GM12878 (cell line): ENCODE results near the gene BAZ2B. TPM values are rescaled to one million over a fixed set of nuclear protein-coding genes. Genes with fewer than 3 reads are reported as not detected.

Experiments
- ATAC-seq: fragments of 200-7000 bp; cut with Tn5 transposase; 3 replicates; pipeline ENCODE4 v1.9.1; 2020; ENCODE audit warnings: mild to moderate bottlenecking, moderate library complexity
- BruUV-seq: library from RNA; stranded (reverse); fragments of 400-500 nt; replicated peaks from 2 replicates; lab custom pipeline; 2021; lab: Mats Ljungman, UMichigan
- CTCF ChIA-PET: fragments of 300-600 bp; sonication (Branson Sonifier 250); formaldehyde crosslinking; extraction: SDS; loops from one replicate; lab custom pipeline; 2021; ENCODE audit warnings: inconsistent platforms; lab: Yijun Ruan, JAX
- POLR2A ChIA-PET: fragments of 350-600 bp; formaldehyde crosslinking; extraction: SDS; loops from one replicate; lab custom pipeline; 2021; ENCODE audit warnings: inconsistent platforms; lab: Charles Lee
- RAD21 ChIA-PET: fragments of 300-600 bp; sonication (Branson Sonifier 250); formaldehyde crosslinking; loops from one replicate; lab custom pipeline; 2023; ENCODE audit warnings: antibody characterized with exemption; ENCODE audit not compliant: unreplicated experiment; lab: Charles Lee
- SMC1A ChIA-PET: fragments of 300-600 bp; sonication (Branson Sonifier 250); formaldehyde crosslinking; loops from one replicate; lab custom pipeline; 2023; ENCODE audit not compliant: unreplicated experiment, uncharacterized antibody; lab: Charles Lee
- DNase-seq: peaks from one replicate; pipeline ENCODE4 v3.0.0-alpha.2; 2011; ENCODE audit warnings: low read depth, low spot score
- FAIRE-seq: peaks from 3 replicates; lab custom pipeline; 2011; peaks lifted over from hg19 to GRCh38; lab: Jason Lieb, UNC
- H2AFZ ChIP-seq: 2 replicates; pipeline ENCODE4 v1.6.0; 2011; ENCODE audit warnings: low read depth, low read length, control low read depth; ENCODE audit not compliant: control insufficient read depth
- H3K27ac ChIP-seq: 2 replicates; pipeline ENCODE4 v1.5.1; 2011; ENCODE audit warnings: control low read depth; ENCODE audit not compliant: control insufficient read depth, insufficient read depth
- H3K27me3 ChIP-seq, 2 experiments: replicated peaks in 1 of 2; 2 replicates each; pipeline versions ENCODE4 v1.6.0 to v1.6.1; 2011; ENCODE audit warnings: low read length in 1 of 2; ENCODE audit not compliant: control insufficient read depth in 2 of 2, insufficient read depth in 2 of 2
- H3K36me3 ChIP-seq, 2 experiments: 2 replicates each; pipeline ENCODE4 v1.5.1; 2011; ENCODE audit warnings: low read length in 1 of 2; ENCODE audit not compliant: control insufficient read depth in 2 of 2, insufficient read depth in 2 of 2
- H3K4me1 ChIP-seq: 2 replicates; pipeline ENCODE4 v1.6.1; 2011; ENCODE audit warnings: mild to moderate bottlenecking, low read length, moderate library complexity, mixed read lengths; ENCODE audit not compliant: control insufficient read depth, insufficient read depth
- H3K4me2 ChIP-seq: 2 replicates; pipeline ENCODE4 v1.6.0; 2011; ENCODE audit warnings: control low read depth; ENCODE audit not compliant: control insufficient read depth, insufficient read depth
- H3K4me3 ChIP-seq: fragments of 200-600 bp; sonication (generic); 2 replicates; pipeline ENCODE4 v1.5.1; 2016
- H3K79me2 ChIP-seq: 2 replicates; pipeline ENCODE4 v1.6.0; 2011; ENCODE audit warnings: low read length; ENCODE audit not compliant: control insufficient read depth, insufficient read depth
- H3K9ac ChIP-seq: 2 replicates; pipeline ENCODE4 v1.8.0; 2011; ENCODE audit warnings: low read length, control low read depth, mixed read lengths; ENCODE audit not compliant: control insufficient read depth, insufficient read depth
- H3K9me3 ChIP-seq: replicated peaks from 3 replicates; pipeline ENCODE4 v1.5.1; 2011; ENCODE audit warnings: mild to moderate bottlenecking, low read length; ENCODE audit not compliant: control insufficient read depth, insufficient read depth
- H4K20me1 ChIP-seq: 2 replicates; pipeline ENCODE4 v1.6.0; 2011; ENCODE audit not compliant: control insufficient read depth, insufficient read depth
- MTA3 ChIP-seq: IDR thresholded peaks from 2 replicates; pipeline ENCODE4 v1.6.1; 2012; ENCODE audit warnings: low read length, inconsistent platforms, borderline replicate concordance
- NFXL1 ChIP-seq: fragments of 450-650 bp; IDR thresholded peaks from 2 replicates; pipeline ENCODE4 v1.6.1; 2017; ENCODE audit warnings: antibody characterized with exemption, mild to moderate bottlenecking, borderline replicate concordance
- NFYB ChIP-seq: IDR thresholded peaks from 2 replicates; pipeline ENCODE4 v1.6.1; 2011; ENCODE audit warnings: low read depth, mild to moderate bottlenecking, low read length, improper control_type of control experiment, moderate library complexity; ENCODE audit not compliant: insufficient read depth
- POLR2A ChIP-seq: IDR thresholded peaks from 2 replicates; pipeline ENCODE4 v1.6.1; 2011; ENCODE audit warnings: low read depth, mild to moderate bottlenecking, low read length
- POLR2AphosphoS2 ChIP-seq: IDR thresholded peaks from 2 replicates; pipeline ENCODE4 v1.6.1; 2011; ENCODE audit warnings: low read depth, mild to moderate bottlenecking, low read length, improper control_type of control experiment, moderate library complexity
- RAD51 ChIP-seq: fragments of 450-650 bp; IDR thresholded peaks from 2 replicates; pipeline ENCODE4 v1.6.1; 2016; ENCODE audit warnings: moderate library complexity, mild to moderate bottlenecking, inconsistent platforms
- ZNF384 ChIP-seq: IDR thresholded peaks from 2 replicates; pipeline ENCODE4 v1.6.1; 2012; ENCODE audit warnings: low read depth, mild to moderate bottlenecking, low read length, improper control_type of control experiment, borderline replicate concordance
- ZNF687 ChIP-seq: fragments of 450-650 bp; IDR thresholded peaks from 2 replicates; pipeline ENCODE4 v1.6.1; 2017; ENCODE audit warnings: mild to moderate bottlenecking, moderate library complexity
- WGBS: methylation state at CpG from one replicate; pipeline ENCODE4 v1.1.6; 2016; ENCODE audit warnings: low lambda C conversion rate; ENCODE audit not compliant: insufficient replicate concordance, insufficient coverage; ENCODE audit errors: missing lambda C conversion rate; 5-methylcytosine and 5-hydroxymethylcytosine counted together
- in situ Hi-C: fragments of 300-500 bp; cut with MboI; formaldehyde crosslinking; loops from 9 replicates; pipeline ENCODE4 v1.14.3; 2018; ENCODE audit warnings: mixed read lengths
- intact Hi-C: fragments of 100-400 bp; cut with micrococcal nuclease; formaldehyde crosslinking; loops from one replicate; pipeline ENCODE4 v1.14.2; 2022; ENCODE audit not compliant: unreplicated experiment
- polyA plus RNA-seq, 11 experiments: library from polyadenylated mRNA; depleted of rRNA in 4 of 11; unstranded in 6 of 11; stranded (reverse) in 5 of 11; fragments of >200 nt; fragmentation: Nextera tagmentation in 4 of 11; fragmentation: Illumina TruSeq in 1 of 11; extraction: Ambion mirVana in 4 of 11; extraction: Trizol in 1 of 11; gene quantifications; 1 replicate in 1 of 11; 2 replicates in 10 of 11; pipeline versions ENCODE4 v1.2.1 to v1.2.3, GENCODE V29; 2011 to 2016; ENCODE audit warnings: inconsistent platforms in 2 of 11, missing spikeins in 2 of 11, low read depth in 1 of 11
- total RNA-seq, 4 experiments: library from RNA; depleted of rRNA in 3 of 4; stranded (reverse); fragments of >200 nt in 3 of 4; fragmentation: Illumina TruSeq in 1 of 4; extraction: Trizol in 1 of 4; gene quantifications; 2 replicates each; pipeline versions ENCODE4 v1.2.1 to v1.2.3, GENCODE V29; 2013 to 2021
- TF ChIP-seq, protein P1 (sequence below): IDR thresholded peaks from 2 replicates; pipeline ENCODE4 v1.6.1; 2011; ENCODE audit warnings: low read depth, mild to moderate bottlenecking, low read length, moderate library complexity, borderline replicate concordance; ENCODE audit errors: extremely low read depth
- TF ChIP-seq, protein P2 (sequence below): fragments of 450-650 bp; IDR thresholded peaks from 2 replicates; pipeline ENCODE4 v1.6.1; 2018; ENCODE audit warnings: mild to moderate bottlenecking, low read depth, moderate library complexity; ENCODE audit not compliant: partially characterized antibody
- TF ChIP-seq, protein P3 (sequence below): fragments of 450-650 bp; IDR thresholded peaks from 2 replicates; pipeline ENCODE4 v1.6.1; 2016; ENCODE audit warnings: mild to moderate bottlenecking, moderate library complexity, borderline replicate concordance

BAZ2B gene
- total and polyA plus RNA-seq, 10 of the 15 experiments (the other 5 are each of a cell fraction or from before 2014, with no cell fraction given), result 8.8 to 49.7 (median 24.7) TPM

- TF ChIP-seq POLR2A, result no peak
- TF ChIP-seq NFXL1, result no peak
- TF ChIP-seq POLR2AphosphoS2, result no peak
- TF ChIP-seq MTA3, result no peak
- TF ChIP-seq, protein P1, sequence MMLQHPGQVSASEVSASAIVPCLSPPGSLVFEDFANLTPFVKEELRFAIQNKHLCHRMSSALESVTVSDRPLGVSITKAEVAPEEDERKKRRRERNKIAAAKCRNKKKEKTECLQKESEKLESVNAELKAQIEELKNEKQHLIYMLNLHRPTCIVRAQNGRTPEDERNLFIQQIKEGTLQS, result no peak
These were observed 4.4 kb upstream of the BAZ2B start (continued) for GRCh38 chr2:159620796-159621195.

GRCh38 chr2:159617646-159618045 lies 1.3 kb upstream of the BAZ2B start:
- FAIRE-seq, result no peak
- no peaks in the 10 kb centered on the region for H3K9me3 ChIP-seq
- H4K20me1 ChIP-seq, result no peaks in the 10 kb centered on the region
- 69% methylated on average over 2 of the region's 2 CpGs for WGBS
- H2AFZ ChIP-seq, result no peak overlapping the region
- DNase-seq, result no peak
- no TSS peak for BruUV-seq
- no peak for ATAC-seq
- no peaks in the 10 kb centered on the region for H3K27me3 ChIP-seq
- H3K27ac ChIP-seq, result no peak overlapping the region
- POLR2A ChIA-PET, result interaction anchor here (0.9 kb wide), 1 partner anchor 8 kb away, joined by 3 read pairs; no protein-coding TSS in a partner anchor
- H3K36me3 ChIP-seq, result no peaks in the 10 kb centered on the region
- in situ Hi-C loops, result no loop called here
- no peak overlapping the region for H3K4me2 ChIP-seq
- H3K9ac ChIP-seq, result no peak overlapping the region
- H3K79me2 ChIP-seq, result peaks cover 25% of the 10 kb centered on the region
- RAD21 ChIA-PET, result no interaction called here
- CTCF ChIA-PET, result interaction anchor here (0.6 to 1.2 kb wide), 4 partner anchors 11 to 401 kb away, joined by 3 to 4 read pairs (median 3); partner anchors contain the start of gene MARCHF7
- SMC1A ChIA-PET, result no interaction called here
- no peak overlapping the region for H3K4me3 ChIP-seq
- intact Hi-C loops, result loop anchor here (5.0 to 10.0 kb wide), 3 partner anchors 100 to 347 kb away; no protein-coding TSS in a partner anchor
- no peaks in the 10 kb centered on the region; the same call in 1 of the 2 replicates for H3K4me1 ChIP-seq
- TF ChIP-seq, protein P2, sequence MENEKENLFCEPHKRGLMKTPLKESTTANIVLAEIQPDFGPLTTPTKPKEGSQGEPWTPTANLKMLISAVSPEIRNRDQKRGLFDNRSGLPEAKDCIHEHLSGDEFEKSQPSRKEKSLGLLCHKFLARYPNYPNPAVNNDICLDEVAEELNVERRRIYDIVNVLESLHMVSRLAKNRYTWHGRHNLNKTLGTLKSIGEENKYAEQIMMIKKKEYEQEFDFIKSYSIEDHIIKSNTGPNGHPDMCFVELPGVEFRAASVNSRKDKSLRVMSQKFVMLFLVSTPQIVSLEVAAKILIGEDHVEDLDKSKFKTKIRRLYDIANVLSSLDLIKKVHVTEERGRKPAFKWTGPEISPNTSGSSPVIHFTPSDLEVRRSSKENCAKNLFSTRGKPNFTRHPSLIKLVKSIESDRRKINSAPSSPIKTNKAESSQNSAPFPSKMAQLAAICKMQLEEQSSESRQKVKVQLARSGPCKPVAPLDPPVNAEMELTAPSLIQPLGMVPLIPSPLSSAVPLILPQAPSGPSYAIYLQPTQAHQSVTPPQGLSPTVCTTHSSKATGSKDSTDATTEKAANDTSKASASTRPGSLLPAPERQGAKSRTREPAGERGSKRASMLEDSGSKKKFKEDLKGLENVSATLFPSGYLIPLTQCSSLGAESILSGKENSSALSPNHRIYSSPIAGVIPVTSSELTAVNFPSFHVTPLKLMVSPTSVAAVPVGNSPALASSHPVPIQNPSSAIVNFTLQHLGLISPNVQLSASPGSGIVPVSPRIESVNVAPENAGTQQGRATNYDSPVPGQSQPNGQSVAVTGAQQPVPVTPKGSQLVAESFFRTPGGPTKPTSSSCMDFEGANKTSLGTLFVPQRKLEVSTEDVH, result no peak
- TF ChIP-seq, protein P3, sequence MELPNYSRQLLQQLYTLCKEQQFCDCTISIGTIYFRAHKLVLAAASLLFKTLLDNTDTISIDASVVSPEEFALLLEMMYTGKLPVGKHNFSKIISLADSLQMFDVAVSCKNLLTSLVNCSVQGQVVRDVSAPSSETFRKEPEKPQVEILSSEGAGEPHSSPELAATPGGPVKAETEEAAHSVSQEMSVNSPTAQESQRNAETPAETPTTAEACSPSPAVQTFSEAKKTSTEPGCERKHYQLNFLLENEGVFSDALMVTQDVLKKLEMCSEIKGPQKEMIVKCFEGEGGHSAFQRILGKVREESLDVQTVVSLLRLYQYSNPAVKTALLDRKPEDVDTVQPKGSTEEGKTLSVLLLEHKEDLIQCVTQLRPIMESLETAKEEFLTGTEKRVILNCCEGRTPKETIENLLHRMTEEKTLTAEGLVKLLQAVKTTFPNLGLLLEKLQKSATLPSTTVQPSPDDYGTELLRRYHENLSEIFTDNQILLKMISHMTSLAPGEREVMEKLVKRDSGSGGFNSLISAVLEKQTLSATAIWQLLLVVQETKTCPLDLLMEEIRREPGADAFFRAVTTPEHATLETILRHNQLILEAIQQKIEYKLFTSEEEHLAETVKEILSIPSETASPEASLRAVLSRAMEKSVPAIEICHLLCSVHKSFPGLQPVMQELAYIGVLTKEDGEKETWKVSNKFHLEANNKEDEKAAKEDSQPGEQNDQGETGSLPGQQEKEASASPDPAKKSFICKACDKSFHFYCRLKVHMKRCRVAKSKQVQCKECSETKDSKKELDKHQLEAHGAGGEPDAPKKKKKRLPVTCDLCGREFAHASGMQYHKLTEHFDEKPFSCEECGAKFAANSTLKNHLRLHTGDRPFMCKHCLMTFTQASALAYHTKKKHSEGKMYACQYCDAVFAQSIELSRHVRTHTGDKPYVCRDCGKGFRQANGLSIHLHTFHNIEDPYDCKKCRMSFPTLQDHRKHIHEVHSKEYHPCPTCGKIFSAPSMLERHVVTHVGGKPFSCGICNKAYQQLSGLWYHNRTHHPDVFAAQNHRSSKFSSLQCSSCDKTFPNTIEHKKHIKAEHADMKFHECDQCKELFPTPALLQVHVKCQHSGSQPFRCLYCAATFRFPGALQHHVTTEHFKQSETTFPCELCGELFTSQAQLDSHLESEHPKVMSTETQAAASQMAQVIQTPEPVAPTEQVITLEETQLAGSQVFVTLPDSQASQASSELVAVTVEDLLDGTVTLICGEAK, result no peak
- TF ChIP-seq ZNF384, result no peak
- no peak for TF ChIP-seq RAD51
- no peak for TF ChIP-seq ZNF687
- no peak for TF ChIP-seq NFYB
